SKM-1 (cell line): ENCODE data around the gene VPS37C.

Source experiments
- DNase-seq: peaks from one replicate; lab custom pipeline; 2025; ENCODE audit not compliant: unreplicated experiment; lab: John Stamatoyannopoulos, UW

Gene VPS37C

DNA sequence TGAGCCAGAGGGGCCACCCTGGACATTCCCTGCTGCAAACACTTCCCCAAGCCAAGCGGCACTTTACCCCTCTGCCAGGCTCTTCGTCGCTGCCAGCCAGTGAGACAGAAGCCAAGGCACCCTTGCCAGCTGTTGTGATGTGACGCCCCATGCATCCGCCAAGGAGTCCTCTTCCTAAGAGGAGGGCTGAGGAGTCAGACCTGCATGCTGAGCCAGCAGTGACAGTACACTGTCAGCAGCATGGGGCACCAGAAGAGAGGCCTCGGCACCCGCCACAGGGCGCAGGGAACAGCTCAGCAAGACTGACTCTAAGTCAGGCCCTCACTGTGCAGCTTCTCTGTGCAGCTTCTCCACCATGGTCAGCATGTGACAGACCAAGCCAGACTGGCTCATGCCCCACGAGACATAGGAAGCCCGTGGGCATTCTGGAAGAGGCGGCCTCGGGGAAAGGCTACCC is 26.4 kb downstream of the VPS37C start:
- DNase-seq: no peak

DNA sequence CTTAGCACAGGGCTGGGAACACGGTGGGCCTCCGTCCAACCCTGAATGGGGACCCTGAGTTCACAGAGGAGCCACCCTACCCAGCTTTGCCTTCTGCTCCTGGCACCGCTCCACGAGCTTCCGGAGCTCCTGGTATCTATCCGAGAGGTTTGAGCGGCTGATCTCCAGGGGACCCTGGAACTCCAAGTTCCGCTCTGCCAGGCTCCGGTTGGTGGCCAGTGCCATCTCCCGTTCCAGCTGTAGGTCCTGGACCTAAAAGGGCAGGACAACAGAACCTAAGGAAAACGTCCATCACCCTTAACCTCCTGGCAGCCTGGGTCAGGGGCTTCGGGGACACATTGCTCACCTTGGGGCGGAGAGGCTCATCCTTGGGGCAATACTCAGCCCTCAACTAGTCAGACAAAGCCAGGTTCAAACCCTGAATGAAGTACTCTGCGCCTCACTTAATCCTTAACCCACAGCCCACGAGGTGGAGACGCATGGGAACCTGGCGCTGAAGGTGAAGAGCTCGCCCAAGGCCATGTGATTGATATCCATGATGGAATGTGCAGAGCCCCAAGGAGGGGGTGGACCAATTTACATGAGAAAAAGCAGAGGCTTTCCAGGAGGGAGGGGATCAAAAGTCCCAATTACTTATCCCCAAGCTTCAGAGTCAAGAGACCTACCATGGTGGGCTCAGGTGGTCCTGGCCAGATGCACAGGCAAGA is 27.1 kb downstream of the VPS37C start:
- no peak for DNase-seq

DNA sequence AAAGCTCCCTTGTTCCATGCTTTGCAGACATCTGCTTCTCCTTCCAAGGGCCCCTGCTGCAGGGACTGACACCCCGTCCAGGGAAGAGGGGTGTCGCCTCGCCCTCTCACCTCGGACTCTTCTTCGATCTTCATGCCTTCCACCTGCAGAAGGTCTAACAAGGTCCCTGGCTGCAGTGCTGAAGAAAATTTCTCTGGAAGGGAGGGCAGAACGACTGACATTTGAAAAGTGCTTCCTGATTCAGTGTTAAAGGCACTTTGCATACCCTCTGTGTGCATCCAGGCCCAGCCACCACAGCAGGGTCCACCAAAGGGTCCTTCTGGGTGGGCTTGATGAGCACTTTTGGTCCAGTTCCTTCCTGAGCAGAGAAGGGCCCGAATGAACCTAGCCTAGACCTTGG is 28.1 kb downstream of the VPS37C start:
- DNase-seq: no peak

DNA sequence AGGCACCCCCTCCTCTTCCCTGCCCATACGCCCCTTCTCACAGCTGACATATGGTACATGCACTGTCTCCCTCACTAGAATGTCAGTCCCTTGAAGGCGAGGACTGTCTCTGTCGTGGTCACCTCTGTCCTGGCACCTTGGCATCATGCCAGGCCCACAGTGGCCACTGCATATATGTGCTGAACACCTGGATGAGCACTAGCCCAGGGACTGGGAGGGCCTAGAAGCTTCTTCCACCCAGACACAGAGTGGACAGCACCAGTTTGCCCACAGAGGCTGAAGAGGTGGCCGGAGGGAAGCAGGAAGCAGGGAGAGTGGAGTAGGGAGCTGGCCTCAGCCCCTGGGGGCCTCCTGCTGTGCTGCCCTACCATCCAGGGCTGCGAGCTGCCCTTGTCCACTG is 28.6 kb downstream of the VPS37C start:
- no peak for DNase-seq

DNA sequence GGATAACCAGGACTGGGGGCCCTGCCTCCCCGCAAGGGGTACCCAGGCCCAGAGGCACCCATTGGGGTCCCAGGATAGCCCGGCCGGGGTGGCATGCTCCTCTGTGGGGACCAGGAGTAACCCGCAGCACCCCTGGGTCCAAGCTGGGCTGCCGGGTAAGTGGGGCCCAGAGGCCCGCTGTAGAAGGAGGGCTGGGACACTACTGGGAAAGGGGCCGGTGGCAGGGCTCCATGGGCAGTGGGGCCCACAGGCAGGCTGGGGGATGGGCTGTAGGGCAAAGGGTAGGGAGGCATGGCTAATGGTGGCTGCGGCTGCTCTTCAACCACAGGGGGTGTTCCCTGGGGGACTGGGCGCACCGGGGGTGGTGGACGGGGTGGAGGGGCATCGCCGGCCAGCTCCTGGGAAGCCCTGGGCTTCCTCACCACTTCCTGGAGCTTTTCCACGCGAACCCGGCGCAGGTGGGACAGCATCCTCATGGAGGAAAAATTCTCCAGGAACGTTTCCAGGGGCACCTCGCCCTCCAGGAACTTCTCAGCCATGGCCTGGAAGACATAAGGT is 29.1 kb downstream of the VPS37C start:
- no peak for DNase-seq

DNA sequence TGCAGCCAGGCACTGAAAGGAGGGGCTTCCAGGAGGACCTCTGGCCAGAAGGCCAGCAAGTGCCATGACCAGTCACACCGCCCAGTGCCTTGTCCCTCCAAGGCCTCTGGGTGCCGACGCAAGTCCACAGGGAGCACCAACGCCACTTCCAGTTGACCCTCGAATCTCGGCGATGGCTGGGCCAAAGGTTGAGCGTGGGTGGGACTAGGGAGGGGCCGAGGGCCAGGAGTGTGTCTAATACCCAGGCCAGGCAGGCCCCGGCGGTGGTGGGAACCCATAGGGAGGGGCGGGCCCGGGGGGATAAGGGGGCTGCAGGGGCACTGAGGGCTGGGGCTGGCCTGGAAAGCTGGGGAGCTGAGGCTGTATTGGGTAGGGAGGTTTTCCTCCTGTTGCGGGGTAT is 29.6 kb downstream of the VPS37C start:
- DNase-seq: no peak

DNA sequence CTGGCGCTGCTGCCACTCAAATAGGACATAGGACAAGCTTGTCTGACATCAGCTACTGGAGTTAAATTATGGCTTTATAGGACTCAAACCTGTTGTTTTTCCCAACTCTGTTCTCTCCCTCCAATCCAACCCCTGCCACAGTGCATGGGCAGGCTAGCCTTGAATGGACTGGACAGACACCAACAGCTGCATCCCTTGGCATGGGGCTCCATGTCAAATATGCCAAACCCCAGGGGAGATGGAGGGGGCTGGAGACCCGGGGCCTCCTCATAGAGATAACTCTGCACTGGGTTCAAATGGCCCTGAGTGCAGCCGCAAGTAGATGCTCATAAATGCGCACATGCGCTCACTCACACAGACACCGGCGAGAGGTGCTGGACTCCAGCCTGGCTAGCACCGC is 30.0 kb downstream of the VPS37C start:
- DNase-seq: no peak

DNA sequence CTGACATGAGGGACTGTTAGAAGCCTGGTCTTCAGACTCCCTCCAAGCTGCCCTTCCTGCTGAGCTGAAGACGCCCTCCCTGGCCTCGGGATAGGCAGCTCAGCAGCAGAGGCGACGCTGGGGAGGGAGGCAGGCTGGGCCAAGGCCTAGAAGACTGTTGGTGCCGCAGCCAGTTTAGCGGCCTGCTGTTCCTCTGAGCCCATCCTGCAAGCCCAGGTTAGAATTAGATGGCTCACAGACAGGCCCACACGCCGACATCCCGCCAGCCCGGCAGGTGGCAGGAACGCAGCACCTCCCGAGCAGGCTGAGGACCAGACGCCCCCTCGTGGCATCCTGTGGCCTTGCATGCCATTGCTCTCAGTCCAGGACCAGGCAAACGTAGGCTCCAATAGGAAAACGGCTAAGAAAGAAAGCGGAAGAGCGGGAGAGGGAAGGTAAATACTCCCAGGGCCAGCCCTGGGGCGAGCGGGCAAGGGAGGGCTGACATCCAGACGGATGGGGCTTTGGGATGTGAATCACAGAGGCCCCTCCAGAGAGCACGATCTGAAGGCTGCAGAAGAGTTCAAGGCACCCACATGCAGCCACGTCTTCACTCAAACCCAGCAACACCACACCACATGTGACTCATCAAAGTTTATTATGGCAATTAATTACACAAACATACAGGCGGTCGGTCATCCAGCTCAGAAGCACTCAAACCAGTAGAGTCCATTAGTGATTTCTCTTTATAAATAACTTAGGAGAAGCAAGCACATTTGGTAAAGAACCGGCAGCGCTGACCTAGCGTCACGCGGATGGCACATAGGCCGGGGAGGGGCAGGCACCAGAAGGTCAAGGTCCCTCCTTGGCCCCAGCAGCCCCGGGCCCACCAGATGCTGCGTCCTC is 31.3 kb downstream of the VPS37C start:
- no peak for DNase-seq

DNA sequence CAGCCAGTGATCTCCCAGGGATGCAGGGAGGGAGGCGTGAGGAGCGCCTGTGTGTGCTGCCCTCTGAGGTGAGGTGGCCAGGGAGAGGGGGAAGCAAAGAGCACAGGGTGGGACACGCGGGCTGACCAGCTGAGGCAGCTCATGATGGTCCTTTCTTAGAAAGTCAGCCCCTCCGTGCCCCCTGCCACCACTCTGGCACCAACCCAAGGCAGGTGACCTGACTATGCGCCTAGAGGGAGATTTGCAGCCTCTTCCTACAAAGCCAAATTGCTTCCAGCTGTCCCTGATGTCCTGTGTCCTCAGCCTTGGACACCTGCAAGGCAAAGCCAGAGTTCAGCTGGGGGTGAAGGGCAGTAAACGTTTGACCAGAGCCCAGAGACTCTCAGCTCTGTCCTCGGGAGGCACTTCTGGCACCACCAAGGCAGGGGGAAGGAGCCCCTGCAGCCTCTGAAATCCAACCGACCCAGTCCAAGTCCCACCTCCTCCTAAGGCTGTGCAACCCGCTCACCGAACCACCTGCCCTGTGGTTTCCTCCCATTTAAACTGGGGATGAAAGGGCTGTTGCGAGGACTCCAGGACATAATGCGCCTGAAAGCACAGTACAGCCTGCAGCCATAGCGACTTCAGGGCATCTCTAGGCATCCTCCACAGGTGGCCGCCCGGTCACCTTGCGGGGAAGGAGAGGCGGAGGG is 32.1 kb downstream of the VPS37C start:
- no peak for DNase-seq

DNA sequence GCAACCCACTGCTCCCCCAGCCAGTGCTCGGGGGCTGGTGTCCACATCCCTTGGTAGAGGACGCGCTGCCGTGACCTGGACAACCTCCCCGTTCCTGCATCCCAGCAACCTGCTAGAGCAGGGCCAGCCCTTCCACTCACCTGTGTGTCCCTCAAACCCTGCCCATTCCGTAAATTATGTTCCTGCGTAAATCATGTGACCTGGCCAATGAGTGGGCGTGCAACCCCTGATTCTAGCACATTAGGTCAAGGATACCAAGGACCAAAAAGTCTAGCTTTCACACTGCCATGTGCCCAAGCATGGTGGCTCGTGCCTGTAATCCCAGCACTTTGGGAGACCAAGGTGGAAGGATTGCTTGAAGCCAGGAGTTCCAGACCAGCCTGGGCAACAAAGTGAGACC is 33.2 kb downstream of the VPS37C start:
- DNase-seq: no peak

DNA sequence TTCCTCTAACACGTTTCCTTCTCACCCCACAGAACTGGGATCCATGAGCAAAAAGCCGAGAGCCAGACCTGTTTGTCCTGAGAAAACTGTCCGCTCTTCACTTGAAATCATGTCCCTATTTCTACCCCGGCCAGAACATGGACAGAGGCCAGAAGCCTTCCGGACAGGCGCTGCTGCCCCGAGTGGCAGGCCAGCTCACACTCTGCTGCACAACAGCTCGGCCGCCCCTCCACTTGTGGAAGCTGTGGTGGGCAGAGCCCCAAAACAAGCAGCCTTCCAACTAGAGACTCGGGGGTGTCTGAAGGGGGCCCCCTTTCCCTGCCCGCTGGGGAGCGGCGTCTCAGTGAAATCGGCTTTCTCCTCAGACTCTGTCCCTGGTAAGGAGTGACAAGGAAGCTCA is 35.0 kb downstream of the VPS37C start:
- no peak for DNase-seq

DNA sequence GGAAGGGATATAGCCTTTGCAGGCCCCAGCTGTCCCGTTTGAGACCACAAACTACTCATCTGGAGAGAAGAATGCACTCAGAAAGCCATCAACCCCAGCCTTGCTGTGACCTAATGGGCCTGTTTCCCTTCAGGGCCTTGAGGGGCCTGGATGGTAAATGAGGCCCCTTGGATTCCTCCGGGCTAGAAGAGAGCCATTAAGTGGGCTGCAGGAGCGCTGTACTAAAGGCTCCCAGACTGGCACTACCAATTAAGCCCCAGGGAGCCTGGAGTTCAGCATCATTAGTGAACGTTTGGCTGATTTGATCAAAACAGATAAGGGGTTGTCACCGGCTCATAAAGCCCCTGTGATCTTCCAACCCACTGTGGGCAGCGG is 35.9 kb downstream of the VPS37C start:
- DNase-seq: no peak

DNA sequence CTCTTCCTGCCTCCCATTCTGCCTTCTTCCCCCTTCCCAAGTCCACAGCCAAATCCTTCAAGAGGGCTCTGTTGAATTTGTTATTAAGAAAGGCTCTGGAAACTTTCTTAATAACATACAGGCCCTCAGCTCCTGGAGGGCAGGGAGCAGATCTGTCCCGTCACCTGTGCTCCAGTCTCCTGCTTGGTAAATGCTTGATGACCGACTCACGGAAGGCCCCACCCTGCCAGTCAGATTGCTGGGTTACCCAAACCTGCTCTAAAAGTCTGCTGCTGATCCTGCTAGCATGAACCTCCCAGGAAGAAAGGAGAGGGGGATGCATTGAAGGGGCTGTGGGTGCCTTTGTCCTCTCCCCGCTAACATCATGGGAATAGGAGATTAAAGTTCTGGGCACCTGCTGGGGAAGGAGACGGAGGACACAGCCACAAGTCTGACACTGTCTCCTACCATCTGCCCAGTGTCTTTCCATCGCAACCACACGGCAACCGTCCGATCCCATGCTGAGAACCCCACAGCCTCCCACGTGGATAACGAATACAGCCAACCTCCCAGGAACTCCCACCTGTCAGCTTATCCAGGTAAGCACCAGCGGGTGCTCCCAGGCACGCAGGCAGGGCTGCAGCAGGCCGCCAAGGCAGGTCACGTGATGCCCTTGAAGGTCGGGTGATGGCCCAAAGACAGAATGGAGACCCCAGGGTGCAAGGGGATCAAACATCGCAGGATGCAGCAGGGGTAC is 36.5 kb downstream of the VPS37C start:
- no peak for DNase-seq

DNA sequence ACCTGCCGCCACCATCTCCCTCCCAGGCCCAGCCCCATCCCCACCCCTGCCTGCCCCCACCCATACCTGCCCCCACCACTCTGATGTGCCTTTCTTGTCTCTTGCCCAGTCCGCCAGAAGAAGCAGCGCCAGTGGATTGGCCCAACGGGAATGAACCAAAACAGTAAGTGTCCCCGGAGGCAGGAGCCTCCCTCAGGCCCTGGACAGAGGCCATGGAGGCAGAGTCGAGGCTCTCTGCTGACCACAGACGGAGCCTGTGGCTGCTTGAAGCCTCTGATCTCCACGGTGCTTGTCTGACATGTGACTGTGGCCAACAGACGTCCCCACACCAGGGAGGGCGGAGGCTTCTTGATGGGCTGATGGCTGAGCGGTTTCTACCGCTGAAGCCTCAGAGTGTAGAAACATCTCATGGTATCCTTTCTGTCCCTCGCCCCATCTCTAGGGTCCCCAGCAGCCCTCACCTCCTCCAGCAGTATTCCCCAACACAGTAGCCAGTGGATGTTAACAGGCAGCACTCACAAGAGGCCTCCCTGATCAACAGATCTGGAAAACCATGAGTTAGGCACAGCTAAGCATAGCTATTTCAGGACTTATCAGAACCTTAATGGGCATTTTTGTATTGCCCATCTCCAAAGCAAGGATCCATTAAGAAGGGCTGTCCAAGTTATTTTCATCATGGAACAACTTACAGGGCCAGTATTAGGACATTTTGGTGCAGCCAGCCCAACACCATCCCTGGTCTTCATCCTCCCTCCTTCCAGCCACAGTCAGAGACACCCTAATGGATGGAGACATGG is 37.3 kb downstream of the VPS37C start:
- DNase-seq: no peak

DNA sequence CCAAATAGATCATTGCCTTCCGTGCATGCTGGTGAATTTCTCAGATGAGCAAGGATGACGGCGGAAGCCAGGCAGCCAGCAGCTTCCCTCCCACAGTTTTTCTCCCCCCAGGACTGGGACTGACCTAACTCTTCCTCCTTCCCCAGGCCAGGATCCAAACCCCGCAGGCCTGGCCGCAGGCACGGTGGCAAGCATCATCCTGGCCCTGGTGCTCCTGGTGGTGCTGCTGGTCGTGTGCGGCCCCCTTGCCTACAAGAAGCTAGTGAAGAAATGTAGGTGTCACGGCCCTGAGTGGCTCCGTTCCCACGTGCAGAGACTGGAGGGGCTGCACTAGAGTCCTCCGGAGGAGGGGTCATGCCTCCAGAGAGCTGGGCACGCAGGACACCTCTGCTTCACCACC is 38.5 kb downstream of the VPS37C start:
- DNase-seq: no peak

DNA sequence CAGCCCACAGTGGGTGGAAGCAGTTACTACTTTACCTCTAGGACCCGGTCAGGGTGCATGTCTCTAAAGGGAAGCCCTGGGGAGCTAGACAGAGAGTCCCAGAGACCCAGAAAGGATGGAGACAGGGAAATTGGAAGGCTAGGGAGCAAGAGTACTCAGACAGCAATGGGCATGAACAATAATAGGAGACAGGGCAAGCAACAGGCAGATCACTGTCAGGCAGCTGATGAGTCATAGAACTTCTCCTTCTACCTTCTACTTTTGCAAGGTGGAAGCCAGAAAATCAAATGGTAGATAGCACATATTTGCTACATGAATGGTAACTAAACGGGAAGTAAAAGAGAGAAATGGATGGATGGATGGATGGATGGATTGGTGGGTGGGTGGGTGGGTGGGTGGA is 39.3 kb downstream of the VPS37C start:
- no peak for DNase-seq

DNA sequence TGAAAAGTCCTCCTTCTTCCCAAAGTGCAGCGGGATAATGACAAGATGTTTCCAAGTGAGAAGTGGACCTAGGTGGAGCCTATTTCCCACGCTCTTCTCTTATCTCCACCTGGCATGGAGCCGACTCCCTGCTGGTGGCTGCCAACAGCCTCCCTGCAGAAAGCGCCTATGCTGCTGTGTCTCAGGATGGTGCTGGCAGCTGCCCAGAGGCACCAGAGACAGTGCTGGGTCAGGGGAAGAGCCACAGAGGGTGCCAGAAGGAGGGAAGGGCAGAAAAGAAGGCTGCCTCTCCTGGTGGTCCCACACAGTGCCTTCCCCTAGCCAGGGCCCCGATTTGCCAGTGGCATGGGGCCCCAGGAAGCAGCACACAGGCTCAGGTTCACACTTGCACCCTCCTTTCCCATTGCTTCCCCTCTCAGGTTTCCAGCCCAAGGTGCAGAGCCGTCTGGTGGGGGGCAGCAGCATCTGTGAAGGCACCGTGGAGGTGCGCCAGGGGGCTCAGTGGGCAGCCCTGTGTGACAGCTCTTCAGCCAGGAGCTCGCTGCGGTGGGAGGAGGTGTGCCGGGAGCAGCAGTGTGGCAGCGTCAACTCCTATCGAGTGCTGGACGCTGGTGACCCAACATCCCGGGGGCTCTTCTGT is 39.9 kb downstream of the VPS37C start:
- DNase-seq: no peak

DNA sequence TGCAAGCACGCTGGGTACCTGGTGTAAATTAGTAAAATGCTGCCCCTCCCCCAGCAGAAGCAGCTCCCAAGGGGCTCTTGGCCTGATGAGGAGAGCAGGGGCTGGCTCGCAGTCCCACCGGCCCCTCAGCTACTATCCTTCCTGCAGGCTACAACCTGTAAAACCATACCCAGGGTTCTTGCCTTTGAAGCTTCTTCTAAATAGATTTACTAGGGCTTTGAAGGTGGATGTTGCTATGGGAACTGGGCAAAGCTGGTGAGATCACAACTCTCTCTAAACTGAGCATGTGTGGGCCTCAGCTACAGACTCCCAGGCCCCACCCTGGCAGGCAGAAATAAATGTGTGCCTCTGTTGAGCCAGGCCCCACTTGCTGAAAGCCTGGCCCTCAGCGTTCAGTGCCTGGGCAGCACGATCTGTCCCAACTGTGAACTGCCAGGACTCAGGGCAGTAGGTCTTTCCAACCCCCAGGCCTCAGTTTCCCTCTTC is 40.5 kb downstream of the VPS37C start:
- DNase-seq: no peak

DNA sequence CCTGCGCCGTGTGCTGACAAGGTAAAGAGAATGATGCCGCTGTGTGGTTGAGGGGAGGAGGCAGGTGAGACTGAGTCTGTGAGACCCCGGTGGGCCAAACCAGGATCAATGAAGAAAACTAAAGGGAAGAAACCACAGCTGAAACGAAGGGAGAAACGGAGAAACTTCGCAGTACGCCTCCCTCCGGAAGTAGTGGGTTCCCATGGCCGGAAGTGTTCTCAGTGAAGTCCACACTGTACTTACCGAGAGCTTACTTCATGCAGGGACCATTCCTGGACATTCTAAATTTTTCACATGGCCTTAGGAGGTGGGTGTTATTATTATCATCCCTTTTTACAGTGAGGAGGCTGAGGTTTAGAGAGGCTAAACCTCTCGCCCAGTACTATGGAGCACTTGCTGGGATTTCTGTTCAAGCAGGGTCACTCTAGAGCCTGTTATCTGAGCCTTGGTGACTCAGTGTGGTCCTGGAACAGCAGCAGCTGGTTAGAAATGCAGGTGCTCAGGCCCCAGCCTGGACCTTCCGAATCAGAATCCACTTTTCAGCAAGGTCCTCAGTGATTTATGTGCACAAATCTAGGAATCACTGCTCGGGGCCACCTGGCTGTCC is 41.0 kb downstream of the VPS37C start:
- no peak for DNase-seq
